Rectal smooth muscle tissue (tissue), 1 donor: ENCODE results near the gene SRC.

Experiments
- H3K27ac ChIP-seq: one replicate; pipeline ENCODE4 v1.7.0; 2013; ENCODE audit warnings: low read depth, low read length, inconsistent platforms
- H3K27me3 ChIP-seq: one replicate; pipeline ENCODE4 v1.7.0; 2013; ENCODE audit warnings: low read length; ENCODE audit not compliant: control insufficient read depth, insufficient read depth
- H3K36me3 ChIP-seq: one replicate; pipeline ENCODE4 v1.7.0; 2013; ENCODE audit warnings: low read length; ENCODE audit not compliant: control insufficient read depth, insufficient read depth
- H3K4me1 ChIP-seq: one replicate; pipeline ENCODE4 v1.7.0; 2013; ENCODE audit warnings: low read length; ENCODE audit not compliant: control insufficient read depth, insufficient read depth
- H3K4me3 ChIP-seq: one replicate; pipeline ENCODE4 v1.7.0; 2013; ENCODE audit warnings: low read length
- H3K9ac ChIP-seq: one replicate; pipeline ENCODE4 v1.7.0; 2013; ENCODE audit warnings: low read length

SRC gene

GRCh38 chr20:37379967-37380828 is 34.3 kb downstream of the SRC start:
- H3K4me1 ChIP-seq = peaks cover 2% of the 10 kb centered on the region
- no peak overlapping the region for H3K4me3 ChIP-seq
- H3K36me3 ChIP-seq = peaks cover 3% of the 10 kb centered on the region
- no peaks in the 10 kb centered on the region for H3K27me3 ChIP-seq
- no peak overlapping the region for H3K9ac ChIP-seq
- no peak overlapping the region for H3K27ac ChIP-seq

- no peak overlapping the region for H3K9ac ChIP-seq
- no peak overlapping the region for H3K4me3 ChIP-seq
- peaks cover 9% of the 10 kb centered on the region for H3K36me3 ChIP-seq
- peaks cover 2% of the 10 kb centered on the region for H3K4me1 ChIP-seq
- no peak overlapping the region for H3K27ac ChIP-seq
- H3K27me3 ChIP-seq = no peaks in the 10 kb centered on the region
These were observed 35.1 kb downstream of the SRC start for GRCh38 chr20:37380864-37381579.

GRCh38 chr20:37381621-37382471 is 35.9 kb downstream of the SRC start:
- no peak overlapping the region for H3K4me3 ChIP-seq
- H3K9ac ChIP-seq = no peak overlapping the region
- H3K36me3 ChIP-seq = peaks cover 14% of the 10 kb centered on the region
- H3K27ac ChIP-seq = no peak overlapping the region
- no peaks in the 10 kb centered on the region for H3K27me3 ChIP-seq
- H3K4me1 ChIP-seq = peaks cover 2% of the 10 kb centered on the region

- Histone ChIP-seq H3K27me3 (no peaks in the 10 kb centered on the region), H3K9ac (no peak overlapping the region), H3K4me1 (peaks cover 2% of the 10 kb centered on the region), H3K27ac (no peak overlapping the region), H3K36me3 (peaks cover 17% of the 10 kb centered on the region), H3K4me3 (no peak overlapping the region)
These were observed 36.7 kb downstream of the SRC start for GRCh38 chr20:37382482-37383120.

GRCh38 chr20:37383229-37383989 is 37.5 kb downstream of the SRC start:
- Histone ChIP-seq H3K27ac (no peak overlapping the region), H3K4me3 (no peak overlapping the region), H3K4me1 (peaks cover 2% of the 10 kb centered on the region), H3K9ac (no peak overlapping the region), H3K27me3 (no peaks in the 10 kb centered on the region), H3K36me3 (peaks cover 17% of the 10 kb centered on the region)

GRCh38 chr20:37384683-37385174 is 38.8 kb downstream of the SRC start:
- H3K27ac ChIP-seq = no peak overlapping the region
- no peaks in the 10 kb centered on the region for H3K27me3 ChIP-seq
- peaks cover 2% of the 10 kb centered on the region for H3K4me1 ChIP-seq
- H3K36me3 ChIP-seq = peaks cover 17% of the 10 kb centered on the region
- no peak overlapping the region for H3K4me3 ChIP-seq
- H3K9ac ChIP-seq = no peak overlapping the region

- Histone ChIP-seq H3K27ac (no peak overlapping the region), H3K27me3 (no peaks in the 10 kb centered on the region), H3K4me1 (peaks cover 2% of the 10 kb centered on the region), H3K36me3 (peaks cover 17% of the 10 kb centered on the region), H3K4me3 (no peak overlapping the region), H3K9ac (no peak overlapping the region)
These were observed 39.2 kb downstream of the SRC start for GRCh38 chr20:37385176-37385575.

GRCh38 chr20:37385659-37386504 is 39.9 kb downstream of the SRC start:
- Histone ChIP-seq H3K36me3 (peaks cover 17% of the 10 kb centered on the region), H3K4me3 (no peak overlapping the region), H3K27me3 (no peaks in the 10 kb centered on the region), H3K9ac (no peak overlapping the region), H3K27ac (no peak overlapping the region), H3K4me1 (peaks cover 2% of the 10 kb centered on the region)

- Histone ChIP-seq H3K27me3 (no peaks in the 10 kb centered on the region), H3K4me3 (no peak overlapping the region), H3K27ac (no peak overlapping the region), H3K9ac (no peak overlapping the region), H3K4me1 (peaks cover 2% of the 10 kb centered on the region), H3K36me3 (peaks cover 19% of the 10 kb centered on the region)
These were observed 40.7 kb downstream of the SRC start for GRCh38 chr20:37386505-37387251.

GRCh38 chr20:37387519-37388269 is 41.8 kb downstream of the SRC start:
- no peak overlapping the region for H3K27ac ChIP-seq
- peaks cover 2% of the 10 kb centered on the region for H3K4me1 ChIP-seq
- no peak overlapping the region for H3K4me3 ChIP-seq
- H3K9ac ChIP-seq = no peak overlapping the region
- H3K27me3 ChIP-seq = no peaks in the 10 kb centered on the region
- H3K36me3 ChIP-seq = peaks cover 25% of the 10 kb centered on the region
